Measurements from ENCODE around the gene LCP1. TPM values are rescaled to one million over a fixed set of nuclear protein-coding genes. Genes with fewer than 3 reads are reported as not detected.

Gene LCP1
- total RNA-seq, 1 experiment from 2014 or later = 32.1 TPM

DNA sequence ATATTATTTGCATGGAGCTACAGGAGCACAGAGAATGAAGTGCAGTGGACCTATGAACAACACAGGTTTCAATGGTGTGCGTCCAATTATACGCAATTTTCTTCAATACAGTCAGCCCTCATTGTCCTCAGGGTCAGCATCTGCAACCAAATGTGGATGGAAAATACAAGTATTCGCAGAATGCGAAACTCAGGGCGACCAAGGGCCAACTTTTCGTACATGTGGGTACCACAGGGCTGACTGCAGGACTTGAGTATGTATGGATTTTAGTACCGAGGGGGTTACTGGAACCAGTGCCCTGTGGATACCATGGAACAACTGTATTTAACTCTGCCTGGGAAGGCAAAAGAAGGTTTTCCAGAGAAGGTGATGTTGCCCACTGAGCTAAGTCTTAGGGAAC, 10.2 kb downstream of the LCP1 start:
- Mint-ChIP-seq H3K27ac (ENCODE audit: unreplicated experiment) (no peak overlapping the region), H3K4me3 (ENCODE audit: unreplicated experiment) (no peak overlapping the region), H3K9me3 (ENCODE audit: unreplicated experiment) (no peaks in the 10 kb centered on the region), H3K36me3 (ENCODE audit: insufficient read depth, unreplicated experiment) (peaks cover 6% of the 10 kb centered on the region), H3K27me3 (ENCODE audit: insufficient read depth, unreplicated experiment) (no peaks in the 10 kb centered on the region), H3K4me1 (ENCODE audit: low read depth, unreplicated experiment) (no peaks in the 10 kb centered on the region)
- H3K9me3 ChIP-seq = no peaks in the 10 kb centered on the region
- DNase-seq = no peak
- H3K4me3 ChIP-seq (ENCODE audit: low read depth, low read length) = no peak overlapping the region
- H3K27me3 ChIP-seq (replicated peaks; ENCODE audit: control insufficient read depth, insufficient read depth, low read length) = no peaks in the 10 kb centered on the region
- CTCF ChIA-PET = no interaction called here
- TF ChIP-seq, protein P1, sequence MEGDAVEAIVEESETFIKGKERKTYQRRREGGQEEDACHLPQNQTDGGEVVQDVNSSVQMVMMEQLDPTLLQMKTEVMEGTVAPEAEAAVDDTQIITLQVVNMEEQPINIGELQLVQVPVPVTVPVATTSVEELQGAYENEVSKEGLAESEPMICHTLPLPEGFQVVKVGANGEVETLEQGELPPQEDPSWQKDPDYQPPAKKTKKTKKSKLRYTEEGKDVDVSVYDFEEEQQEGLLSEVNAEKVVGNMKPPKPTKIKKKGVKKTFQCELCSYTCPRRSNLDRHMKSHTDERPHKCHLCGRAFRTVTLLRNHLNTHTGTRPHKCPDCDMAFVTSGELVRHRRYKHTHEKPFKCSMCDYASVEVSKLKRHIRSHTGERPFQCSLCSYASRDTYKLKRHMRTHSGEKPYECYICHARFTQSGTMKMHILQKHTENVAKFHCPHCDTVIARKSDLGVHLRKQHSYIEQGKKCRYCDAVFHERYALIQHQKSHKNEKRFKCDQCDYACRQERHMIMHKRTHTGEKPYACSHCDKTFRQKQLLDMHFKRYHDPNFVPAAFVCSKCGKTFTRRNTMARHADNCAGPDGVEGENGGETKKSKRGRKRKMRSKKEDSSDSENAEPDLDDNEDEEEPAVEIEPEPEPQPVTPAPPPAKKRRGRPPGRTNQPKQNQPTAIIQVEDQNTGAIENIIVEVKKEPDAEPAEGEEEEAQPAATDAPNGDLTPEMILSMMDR (IDR thresholded peaks at IDR 0.05; ENCODE audit: insufficient read depth in 1 of 2, low read depth in 1 of 2, low read length in 1 of 2, severe bottlenecking in 1 of 2, unreplicated experiment in 1 of 2) = no peak
- POLR2A ChIA-PET = interaction anchor here (0.6 kb wide), 1 partner anchor 22 kb away, joined by 3 read pairs; no protein-coding TSS in a partner anchor
- BruUV-seq (replicated peaks) = no TSS peak
- no peaks in the 10 kb centered on the region for H3K36me3 ChIP-seq (ENCODE audit: control insufficient read depth, insufficient read depth, low read length)
- intact Hi-C loops (cut with micrococcal nuclease; ENCODE audit: unreplicated experiment) = no loop called here
- no peaks in the 10 kb centered on the region for H3K4me1 ChIP-seq

DNA sequence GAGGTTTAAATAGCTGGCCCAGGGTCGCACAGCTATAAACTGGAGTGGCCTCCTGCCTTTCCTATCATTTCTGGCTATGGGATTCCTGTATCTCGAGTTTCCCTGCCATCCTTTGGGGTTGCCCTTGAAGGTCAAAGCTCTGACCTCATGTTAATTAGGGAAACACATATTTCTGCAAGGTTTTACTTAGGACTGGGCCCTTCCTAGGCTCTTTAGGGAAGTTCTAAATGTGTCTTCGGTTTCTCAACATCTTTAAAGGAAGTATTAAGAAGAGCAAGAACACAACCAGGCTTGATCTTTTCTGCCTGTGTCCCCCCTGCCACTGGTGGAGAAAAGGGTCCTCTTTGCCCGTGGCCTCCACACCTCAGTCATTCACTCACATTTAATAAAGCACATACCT, 10.8 kb downstream of the LCP1 start:
- H3K36me3 ChIP-seq (ENCODE audit: control insufficient read depth, insufficient read depth, low read length) = no peaks in the 10 kb centered on the region
- no peak overlapping the region for H3K4me3 ChIP-seq (ENCODE audit: low read depth, low read length)
- Mint-ChIP-seq H3K27ac (ENCODE audit: unreplicated experiment) (no peak overlapping the region), H3K36me3 (ENCODE audit: insufficient read depth, unreplicated experiment) (peaks cover 6% of the 10 kb centered on the region), H3K27me3 (ENCODE audit: insufficient read depth, unreplicated experiment) (no peaks in the 10 kb centered on the region), H3K9me3 (ENCODE audit: unreplicated experiment) (no peaks in the 10 kb centered on the region), H3K4me1 (ENCODE audit: low read depth, unreplicated experiment) (no peaks in the 10 kb centered on the region), H3K4me3 (ENCODE audit: unreplicated experiment) (no peak overlapping the region)
- POLR2A ChIA-PET = no interaction called here
- no peak for DNase-seq
- CTCF ChIA-PET = interaction anchor here (1.0 kb wide), 1 partner anchor 120 kb away, joined by 3 read pairs; no protein-coding TSS in a partner anchor
- H3K4me1 ChIP-seq = no peaks in the 10 kb centered on the region
- no peaks in the 10 kb centered on the region for H3K9me3 ChIP-seq
- no peaks in the 10 kb centered on the region for H3K27me3 ChIP-seq (replicated peaks; ENCODE audit: control insufficient read depth, insufficient read depth, low read length)
- TF ChIP-seq, protein P1 (IDR thresholded peaks at IDR 0.05; ENCODE audit: insufficient read depth in 1 of 2, low read depth in 1 of 2, low read length in 1 of 2, severe bottlenecking in 1 of 2, unreplicated experiment in 1 of 2) = no peak
- BruUV-seq (replicated peaks) = no TSS peak
- intact Hi-C loops (cut with micrococcal nuclease; ENCODE audit: unreplicated experiment) = no loop called here

DNA sequence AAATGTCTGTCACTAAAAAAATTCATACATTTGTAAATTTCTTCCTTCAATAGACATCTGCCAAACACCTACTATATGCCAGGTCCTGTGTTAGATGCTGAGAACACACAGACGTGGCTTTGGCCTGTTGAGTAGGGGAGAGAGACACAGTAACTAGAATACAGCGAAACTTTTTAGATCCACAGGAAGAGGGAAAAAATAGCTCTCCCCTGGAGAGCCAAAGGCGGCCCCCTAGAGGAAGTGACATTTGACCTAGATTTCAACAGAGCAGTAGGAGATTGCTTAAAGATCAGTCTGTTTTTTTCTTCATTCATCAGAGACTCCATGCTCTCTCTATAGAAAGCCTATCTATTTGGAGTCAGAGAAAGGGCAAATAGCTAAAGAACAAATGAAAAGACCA, 11.3 kb downstream of the LCP1 start:
- H3K9me3 ChIP-seq = no peaks in the 10 kb centered on the region
- H3K36me3 Mint-ChIP-seq (ENCODE audit: insufficient read depth, unreplicated experiment) = peaks cover 6% of the 10 kb centered on the region
- no TSS peak for BruUV-seq (replicated peaks)
- no peaks in the 10 kb centered on the region for H3K4me1 ChIP-seq
- ChIA-PET CTCF (interaction anchor here (1.0 kb wide), 1 partner anchor 121 kb away, joined by 3 read pairs; no protein-coding TSS in a partner anchor), POLR2A (no interaction called here)
- TF ChIP-seq, protein P1 (IDR thresholded peaks at IDR 0.05; ENCODE audit: insufficient read depth in 1 of 2, low read depth in 1 of 2, low read length in 1 of 2, severe bottlenecking in 1 of 2, unreplicated experiment in 1 of 2) = no peak
- H3K4me3 Mint-ChIP-seq (ENCODE audit: unreplicated experiment) = no peak overlapping the region
- H3K36me3 ChIP-seq (ENCODE audit: control insufficient read depth, insufficient read depth, low read length) = no peaks in the 10 kb centered on the region
- no peak overlapping the region for H3K27ac Mint-ChIP-seq (ENCODE audit: unreplicated experiment)
- no peaks in the 10 kb centered on the region for H3K9me3 Mint-ChIP-seq (ENCODE audit: unreplicated experiment)
- intact Hi-C loops (cut with micrococcal nuclease; ENCODE audit: unreplicated experiment) = no loop called here
- no peak overlapping the region for H3K4me3 ChIP-seq (ENCODE audit: low read depth, low read length)
- DNase-seq = no peak
- H3K27me3 ChIP-seq (replicated peaks; ENCODE audit: control insufficient read depth, insufficient read depth, low read length) = no peaks in the 10 kb centered on the region
- H3K27me3 Mint-ChIP-seq (ENCODE audit: insufficient read depth, unreplicated experiment) = no peaks in the 10 kb centered on the region
- H3K4me1 Mint-ChIP-seq (ENCODE audit: low read depth, unreplicated experiment) = no peaks in the 10 kb centered on the region
